GM19397 (cell line): ENCODE results near the gene GALNT11.

ENCODE experiments used
- ATAC-seq: cut with Tn5 transposase; IDR thresholded peaks from one replicate; pipeline ENCODE4 v1.9.1; 2021; ENCODE audit warnings: mild to moderate bottlenecking, moderate library complexity; ENCODE audit not compliant: unreplicated experiment

Gene GALNT11

GRCh38 chr7:152144557-152145245 is 119.2 kb downstream of the GALNT11 start:
- no peak for ATAC-seq

- no peak for ATAC-seq
Measured at GRCh38 chr7:152145853-152146466, 120.5 kb downstream of the GALNT11 start.

GRCh38 chr7:152148706-152149105 is 123.2 kb downstream of the GALNT11 start:
- no peak for ATAC-seq

GRCh38 chr7:152149363-152149762 is 123.9 kb downstream of the GALNT11 start:
- no peak for ATAC-seq

GRCh38 chr7:152152267-152152666 is 126.8 kb downstream of the GALNT11 start:
- ATAC-seq = no peak

- ATAC-seq = peak; percentile 93
Measured at GRCh38 chr7:152158801-152159587, 133.5 kb downstream of the GALNT11 start.

GRCh38 chr7:152161171-152161570 is 135.7 kb downstream of the GALNT11 start:
- ATAC-seq = no peak

- ATAC-seq = no peak
Measured at GRCh38 chr7:152162287-152162686, 136.8 kb downstream of the GALNT11 start.
